HepG2 (cell line): Measurements from ENCODE around the gene PDLIM5. TPM values are rescaled to one million over a fixed set of nuclear protein-coding genes. Genes with fewer than 3 reads are reported as not detected.

Source experiments
- CEBPG ChIP-seq: IDR thresholded peaks from 2 replicates; pipeline ENCODE4 v1.6.1; 2016
- FOSL2 ChIP-seq: sonication (generic); formaldehyde crosslinking; IDR thresholded peaks from 2 replicates; pipeline ENCODE4 v1.4.0; 2020; ENCODE audit warnings: missing genetic modification reagents
- GATAD2A ChIP-seq: IDR thresholded peaks from 2 replicates; pipeline ENCODE4 v1.6.1; 2016
- HMG20A ChIP-seq: IDR thresholded peaks from 2 replicates; pipeline ENCODE4 v1.6.1; 2016; ENCODE audit warnings: borderline replicate concordance
- HNF4G ChIP-seq, 2 experiments: sonication (generic) in 1 of 2; formaldehyde crosslinking in 1 of 2; IDR thresholded peaks; 2 replicates each; pipeline versions ENCODE4 v1.4.0 to v1.6.1; 2011 to 2020; ENCODE audit warnings: borderline replicate concordance in 2 of 2, low read depth in 2 of 2, mild to moderate bottlenecking in 2 of 2, low read length in 1 of 2, missing genetic modification reagents in 1 of 2, moderate library complexity in 1 of 2
- JUND ChIP-seq: sonication (generic); formaldehyde crosslinking; IDR thresholded peaks from 2 replicates; pipeline ENCODE4 v1.8.0; 2022; ENCODE audit warnings: mild to moderate bottlenecking, missing genetic modification reagents
- KAT2B ChIP-seq: fragments of 150-350 bp; IDR thresholded peaks from 2 replicates; pipeline ENCODE4 v1.6.1; 2014; ENCODE audit warnings: low read depth, low read length, borderline replicate concordance
- SAFB2 ChIP-seq: sonication (generic); formaldehyde crosslinking; IDR thresholded peaks from 2 replicates; pipeline ENCODE4 v1.5.1; 2020; ENCODE audit warnings: missing genetic modification reagents, low read depth, mild to moderate bottlenecking, borderline replicate concordance
- SOX13 ChIP-seq, 3 experiments: fragments of 450-650 bp in 1 of 3; sonication (generic) in 1 of 3; formaldehyde crosslinking in 1 of 3; IDR thresholded peaks in 2 of 3; conservative IDR thresholded peaks in 1 of 3; 2 replicates each; pipeline versions ENCODE4 v1.5.0 to v1.6.1; 2016 to 2020; ENCODE audit warnings: antibody characterized with exemption in 1 of 3, mild to moderate bottlenecking in 1 of 3, missing compliant biosample characterization in 1 of 3, missing genetic modification reagents in 1 of 3, moderate library complexity in 1 of 3
- ZMYM4 ChIP-seq: sonication (generic); formaldehyde crosslinking; IDR thresholded peaks from 2 replicates; pipeline ENCODE4 v1.8.1; 2023; ENCODE audit warnings: mild to moderate bottlenecking, missing genetic modification reagents
- ZNF629 ChIP-seq: sonication (generic); formaldehyde crosslinking; conservative IDR thresholded peaks from 2 replicates; pipeline ENCODE4 v1.5.0; 2020; ENCODE audit warnings: missing genetic modification reagents
- polyA plus RNA-seq, 8 experiments: library from polyadenylated mRNA; depleted of rRNA in 3 of 8; stranded (reverse) in 7 of 8; unstranded in 1 of 8; fragments of >200 nt; fragmentation: Illumina TruSeq in 4 of 8; extraction: Trizol in 4 of 8; gene quantifications; 2 replicates each; pipeline versions ENCODE4 v1.2.1 to v1.2.3, GENCODE V29; 2011 to 2016; ENCODE audit warnings: low read depth in 4 of 8, missing spikeins in 1 of 8, mixed read lengths in 1 of 8; ENCODE audit not compliant: insufficient read depth in 1 of 8
- total RNA-seq, 5 experiments: library from RNA; depleted of rRNA; stranded (reverse); fragments of >200 nt; fragmentation: Illumina TruSeq; extraction: Trizol; gene quantifications; 2 replicates each; pipeline ENCODE4 v1.2.3, GENCODE V29; 2016; ENCODE audit warnings: low read depth in 1 of 5
- TF ChIP-seq, protein P1 (sequence below): sonication (generic); formaldehyde crosslinking; IDR thresholded peaks from 2 replicates; pipeline ENCODE4 v1.4.0; 2020; ENCODE audit warnings: missing genetic modification reagents
- TF ChIP-seq, protein P2 (sequence below): sonication (generic); formaldehyde crosslinking; IDR thresholded peaks from 2 replicates; pipeline ENCODE4 v1.4.0; 2020; ENCODE audit warnings: mild to moderate bottlenecking, missing genetic modification reagents, borderline replicate concordance
- TF ChIP-seq, protein P3 (sequence below): sonication (generic); formaldehyde crosslinking; IDR thresholded peaks from one replicate; pipeline ENCODE4 v1.5.1; 2020; ENCODE audit warnings: mild to moderate bottlenecking, missing genetic modification reagents; ENCODE audit errors: not compliant biosample characterization

Gene PDLIM5
- total and polyA plus RNA-seq, 2 of the 13 experiments (the other 11 are each of a cell fraction or from before 2014, with no cell fraction given): 52.8 to 119 TPM

DNA sequence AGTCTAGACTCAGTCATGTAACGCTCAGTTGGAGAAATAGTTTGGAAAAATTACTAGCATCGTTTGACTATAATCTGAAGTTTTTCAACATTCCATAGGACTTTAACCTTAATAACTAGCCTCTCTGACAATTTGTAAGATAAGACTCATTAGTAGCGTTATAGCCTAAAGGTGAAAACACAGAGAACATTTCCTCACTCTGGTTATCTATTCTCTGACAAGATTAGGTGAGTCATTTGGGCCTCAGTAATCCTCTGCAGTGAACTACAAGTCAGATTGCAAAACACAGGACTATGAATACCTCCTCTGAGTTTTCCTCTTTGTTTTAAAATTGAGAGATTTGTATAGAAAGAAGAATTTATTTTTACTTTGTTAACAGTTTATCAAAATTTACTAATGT is 31.8 kb upstream of the PDLIM5 start (continued):
- TF ChIP-seq, protein P1, sequence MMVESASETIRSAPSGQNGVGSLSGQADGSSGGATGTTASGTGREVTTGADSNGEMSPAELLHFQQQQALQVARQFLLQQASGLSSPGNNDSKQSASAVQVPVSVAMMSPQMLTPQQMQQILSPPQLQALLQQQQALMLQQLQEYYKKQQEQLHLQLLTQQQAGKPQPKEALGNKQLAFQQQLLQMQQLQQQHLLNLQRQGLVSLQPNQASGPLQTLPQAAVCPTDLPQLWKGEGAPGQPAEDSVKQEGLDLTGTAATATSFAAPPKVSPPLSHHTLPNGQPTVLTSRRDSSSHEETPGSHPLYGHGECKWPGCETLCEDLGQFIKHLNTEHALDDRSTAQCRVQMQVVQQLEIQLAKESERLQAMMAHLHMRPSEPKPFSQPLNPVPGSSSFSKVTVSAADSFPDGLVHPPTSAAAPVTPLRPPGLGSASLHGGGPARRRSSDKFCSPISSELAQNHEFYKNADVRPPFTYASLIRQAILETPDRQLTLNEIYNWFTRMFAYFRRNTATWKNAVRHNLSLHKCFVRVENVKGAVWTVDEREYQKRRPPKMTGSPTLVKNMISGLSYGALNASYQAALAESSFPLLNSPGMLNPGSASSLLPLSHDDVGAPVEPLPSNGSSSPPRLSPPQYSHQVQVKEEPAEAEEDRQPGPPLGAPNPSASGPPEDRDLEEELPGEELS: peak; percentile 43
- no peak for TF ChIP-seq ZNF629 (CRISPR knock-in tag)
- TF ChIP-seq HMG20A (CRISPR knock-in tag): peak; percentile 77; the same call in 1 of the 2 replicates
- no peak for TF ChIP-seq SAFB2
- no peak for TF ChIP-seq KAT2B
- TF ChIP-seq SOX13 (IDR thresholded peaks at IDR 0.05): no peak
- TF ChIP-seq SOX13 (CRISPR knock-in tag; conservative IDR thresholded peaks at IDR 0.05 in 1 of 2, IDR thresholded peaks at IDR 0.05 in 1 of 2): peak in 1 of 2 experiments; percentile 52; a peak in 1 of 4 replicates
- TF ChIP-seq, protein P2, sequence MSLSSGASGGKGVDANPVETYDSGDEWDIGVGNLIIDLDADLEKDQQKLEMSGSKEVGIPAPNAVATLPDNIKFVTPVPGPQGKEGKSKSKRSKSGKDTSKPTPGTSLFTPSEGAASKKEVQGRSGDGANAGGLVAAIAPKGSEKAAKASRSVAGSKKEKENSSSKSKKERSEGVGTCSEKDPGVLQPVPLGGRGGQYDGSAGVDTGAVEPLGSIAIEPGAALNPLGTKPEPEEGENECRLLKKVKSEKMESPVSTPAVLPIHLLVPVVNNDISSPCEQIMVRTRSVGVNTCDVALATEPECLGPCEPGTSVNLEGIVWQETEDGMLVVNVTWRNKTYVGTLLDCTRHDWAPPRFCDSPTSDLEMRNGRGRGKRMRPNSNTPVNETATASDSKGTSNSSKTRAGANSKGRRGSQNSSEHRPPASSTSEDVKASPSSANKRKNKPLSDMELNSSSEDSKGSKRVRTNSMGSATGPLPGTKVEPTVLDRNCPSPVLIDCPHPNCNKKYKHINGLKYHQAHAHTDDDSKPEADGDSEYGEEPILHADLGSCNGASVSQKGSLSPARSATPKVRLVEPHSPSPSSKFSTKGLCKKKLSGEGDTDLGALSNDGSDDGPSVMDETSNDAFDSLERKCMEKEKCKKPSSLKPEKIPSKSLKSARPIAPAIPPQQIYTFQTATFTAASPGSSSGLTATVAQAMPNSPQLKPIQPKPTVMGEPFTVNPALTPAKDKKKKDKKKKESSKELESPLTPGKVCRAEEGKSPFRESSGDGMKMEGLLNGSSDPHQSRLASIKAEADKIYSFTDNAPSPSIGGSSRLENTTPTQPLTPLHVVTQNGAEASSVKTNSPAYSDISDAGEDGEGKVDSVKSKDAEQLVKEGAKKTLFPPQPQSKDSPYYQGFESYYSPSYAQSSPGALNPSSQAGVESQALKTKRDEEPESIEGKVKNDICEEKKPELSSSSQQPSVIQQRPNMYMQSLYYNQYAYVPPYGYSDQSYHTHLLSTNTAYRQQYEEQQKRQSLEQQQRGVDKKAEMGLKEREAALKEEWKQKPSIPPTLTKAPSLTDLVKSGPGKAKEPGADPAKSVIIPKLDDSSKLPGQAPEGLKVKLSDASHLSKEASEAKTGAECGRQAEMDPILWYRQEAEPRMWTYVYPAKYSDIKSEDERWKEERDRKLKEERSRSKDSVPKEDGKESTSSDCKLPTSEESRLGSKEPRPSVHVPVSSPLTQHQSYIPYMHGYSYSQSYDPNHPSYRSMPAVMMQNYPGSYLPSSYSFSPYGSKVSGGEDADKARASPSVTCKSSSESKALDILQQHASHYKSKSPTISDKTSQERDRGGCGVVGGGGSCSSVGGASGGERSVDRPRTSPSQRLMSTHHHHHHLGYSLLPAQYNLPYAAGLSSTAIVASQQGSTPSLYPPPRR (CRISPR knock-in tag): peak; percentile 14; the same call in 1 of the 2 replicates
- peak; percentile 57 for TF ChIP-seq GATAD2A (CRISPR knock-in tag)
- peak; percentile 82 for TF ChIP-seq CEBPG (CRISPR knock-in tag)
- TF ChIP-seq, protein P3, sequence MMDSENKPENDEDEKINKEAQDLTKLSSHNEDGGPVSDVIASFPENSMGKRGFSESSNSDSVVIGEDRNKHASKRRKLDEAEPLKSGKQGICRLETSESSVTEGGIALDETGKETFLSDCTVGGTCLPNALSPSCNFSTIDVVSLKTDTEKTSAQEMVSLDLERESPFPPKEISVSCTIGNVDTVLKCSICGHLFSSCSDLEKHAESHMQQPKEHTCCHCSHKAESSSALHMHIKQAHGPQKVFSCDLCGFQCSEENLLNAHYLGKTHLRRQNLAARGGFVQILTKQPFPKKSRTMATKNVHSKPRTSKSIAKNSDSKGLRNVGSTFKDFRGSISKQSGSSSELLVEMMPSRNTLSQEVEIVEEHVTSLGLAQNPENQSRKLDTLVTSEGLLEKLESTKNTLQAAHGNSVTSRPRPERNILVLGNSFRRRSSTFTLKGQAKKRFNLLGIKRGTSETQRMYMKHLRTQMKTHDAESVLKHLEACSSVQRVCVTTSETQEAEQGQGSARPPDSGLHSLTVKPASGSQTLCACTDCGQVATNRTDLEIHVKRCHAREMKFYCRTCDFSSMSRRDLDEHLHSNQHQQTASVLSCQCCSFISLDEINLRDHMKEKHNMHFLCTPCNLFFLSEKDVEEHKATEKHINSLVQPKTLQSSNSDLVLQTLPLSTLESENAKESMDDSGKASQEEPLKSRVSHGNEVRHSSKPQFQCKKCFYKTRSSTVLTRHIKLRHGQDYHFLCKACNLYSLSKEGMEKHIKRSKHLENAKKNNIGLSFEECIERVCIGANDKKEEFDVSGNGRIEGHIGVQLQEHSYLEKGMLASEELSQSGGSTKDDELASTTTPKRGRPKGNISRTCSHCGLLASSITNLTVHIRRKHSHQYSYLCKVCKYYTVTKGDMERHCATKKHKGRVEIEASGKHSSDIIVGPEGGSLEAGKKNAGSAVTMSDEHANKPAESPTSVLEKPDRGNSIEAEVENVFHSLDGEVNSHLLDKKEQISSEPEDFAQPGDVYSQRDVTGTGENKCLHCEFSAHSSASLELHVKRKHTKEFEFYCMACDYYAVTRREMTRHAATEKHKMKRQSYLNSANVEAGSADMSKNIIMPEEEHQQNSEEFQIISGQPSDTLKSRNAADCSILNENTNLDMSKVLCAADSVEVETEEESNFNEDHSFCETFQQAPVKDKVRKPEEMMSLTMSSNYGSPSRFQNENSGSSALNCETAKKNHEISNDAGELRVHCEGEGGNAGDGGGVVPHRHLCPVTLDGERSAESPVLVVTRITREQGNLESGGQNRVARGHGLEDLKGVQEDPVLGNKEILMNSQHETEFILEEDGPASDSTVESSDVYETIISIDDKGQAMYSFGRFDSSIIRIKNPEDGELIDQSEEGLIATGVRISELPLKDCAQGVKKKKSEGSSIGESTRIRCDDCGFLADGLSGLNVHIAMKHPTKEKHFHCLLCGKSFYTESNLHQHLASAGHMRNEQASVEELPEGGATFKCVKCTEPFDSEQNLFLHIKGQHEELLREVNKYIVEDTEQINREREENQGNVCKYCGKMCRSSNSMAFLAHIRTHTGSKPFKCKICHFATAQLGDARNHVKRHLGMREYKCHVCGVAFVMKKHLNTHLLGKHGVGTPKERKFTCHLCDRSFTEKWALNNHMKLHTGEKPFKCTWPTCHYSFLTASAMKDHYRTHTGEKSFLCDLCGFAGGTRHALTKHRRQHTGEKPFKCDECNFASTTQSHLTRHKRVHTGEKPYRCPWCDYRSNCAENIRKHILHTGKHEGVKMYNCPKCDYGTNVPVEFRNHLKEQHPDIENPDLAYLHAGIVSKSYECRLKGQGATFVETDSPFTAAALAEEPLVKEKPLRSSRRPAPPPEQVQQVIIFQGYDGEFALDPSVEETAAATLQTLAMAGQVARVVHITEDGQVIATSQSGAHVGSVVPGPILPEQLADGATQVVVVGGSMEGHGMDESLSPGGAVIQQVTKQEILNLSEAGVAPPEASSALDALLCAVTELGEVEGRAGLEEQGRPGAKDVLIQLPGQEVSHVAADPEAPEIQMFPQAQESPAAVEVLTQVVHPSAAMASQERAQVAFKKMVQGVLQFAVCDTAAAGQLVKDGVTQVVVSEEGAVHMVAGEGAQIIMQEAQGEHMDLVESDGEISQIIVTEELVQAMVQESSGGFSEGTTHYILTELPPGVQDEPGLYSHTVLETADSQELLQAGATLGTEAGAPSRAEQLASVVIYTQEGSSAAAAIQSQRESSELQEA (CRISPR knock-in tag): no peak
- TF ChIP-seq ZMYM4 (CRISPR knock-in tag): no peak
- TF ChIP-seq JUND: peak; percentile 60; the same call in 1 of the 2 replicates
- TF ChIP-seq HNF4G (IDR thresholded peaks at IDR 0.05; ENCODE audit: borderline replicate concordance, low read depth, low read length): peak; percentile 50; the same call in 1 of the 2 replicates
- TF ChIP-seq HNF4G (CRISPR knock-in tag; IDR thresholded peaks at IDR 0.05; ENCODE audit: borderline replicate concordance, low read depth): no peak
- peak; percentile 84 for TF ChIP-seq FOSL2 (CRISPR knock-in tag)
